Loucy (cell line): ENCODE results near the gene AATK.

Experiments used
- CTCF ChIP-seq: fragments of 200-600 bp; sonication (generic); conservative IDR thresholded peaks from 2 replicates; pipeline ENCODE4 v1.5.1; 2014; ENCODE audit warnings: mild to moderate bottlenecking, antibody characterized with exemption, low read length
- EZH2phosphoT487 ChIP-seq: fragments of 200-600 bp; IDR thresholded peaks from 2 replicates; pipeline ENCODE4 v1.6.1; 2018; ENCODE audit warnings: antibody characterized with exemption, mild to moderate bottlenecking, moderate library complexity, borderline replicate concordance

DNA sequence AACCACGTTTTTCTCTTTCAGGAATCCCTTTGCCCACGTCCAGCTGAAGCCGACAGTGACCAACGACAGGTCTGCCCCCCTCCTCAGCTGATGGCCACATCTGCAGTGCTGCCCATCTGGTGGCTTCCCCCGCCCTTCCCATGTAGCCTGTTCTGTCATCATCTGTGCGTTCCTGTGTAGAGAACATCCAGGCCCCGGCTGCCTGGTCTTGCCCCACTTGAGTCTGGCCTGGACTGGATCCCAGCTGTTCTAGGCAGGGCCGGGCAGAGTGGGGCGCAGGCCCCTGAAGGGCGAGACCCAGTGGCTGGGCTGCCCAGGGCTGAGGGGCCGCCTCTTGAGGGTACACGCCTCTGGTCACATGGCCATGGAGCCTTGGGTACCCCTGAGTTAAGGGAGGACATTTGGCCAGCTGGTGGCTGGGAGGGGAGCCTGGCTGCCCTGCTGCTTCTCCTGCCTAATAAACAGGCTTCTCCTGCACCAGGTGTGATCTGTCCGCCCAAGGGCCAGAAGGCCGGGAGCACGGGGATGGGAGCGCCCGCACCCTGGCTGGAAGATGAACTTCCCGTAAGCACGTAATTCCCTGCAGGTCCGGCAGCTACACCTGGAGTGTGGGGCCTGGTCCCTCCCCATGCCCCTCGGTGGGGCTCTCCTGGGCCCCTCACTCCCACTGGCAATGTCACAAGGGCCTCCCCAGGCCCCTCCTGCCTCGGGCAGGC lies 50.1 kb downstream of the AATK start:
- TF ChIP-seq CTCF (no peak), EZH2phosphoT487 (no peak)
